Tibial artery (tissue), 4 donors: ENCODE results near the gene TAGLN2.

Experiments
- DNase-seq, 2 donors: peaks; one replicate each; pipeline ENCODE4 v3.0.0-alpha.2; 2019
- H3K27ac ChIP-seq, 2 donors: fragments of 200-600 bp; sonication (generic) in 1 of 2; 1 replicate in 1 of 2; 2 replicates in 1 of 2; pipeline ENCODE4 v1.5.1; 2018 to 2019; ENCODE audit warnings: mild to moderate bottlenecking in 1 of 2
- H3K27me3 ChIP-seq, 2 donors: fragments of 200-600 bp; sonication (generic) in 1 of 2; one replicate each; pipeline versions ENCODE4 v1.5.1 to v1.6.0; 2016 to 2019
- H3K36me3 ChIP-seq, 3 donors: fragments of 200-600 bp; sonication (generic) in 2 of 3; one replicate each; pipeline ENCODE4 v1.5.1; 2016 to 2019; ENCODE audit warnings: mild to moderate bottlenecking in 2 of 3
- H3K4me1 ChIP-seq, 4 donors: fragments of 200-600 bp; sonication (generic) in 2 of 4; 1 replicate in 3 of 4; 2 replicates in 1 of 4; pipeline ENCODE4 v1.5.1; 2016 to 2019
- H3K4me3 ChIP-seq, 2 donors: fragments of 200-600 bp; sonication (generic) in 1 of 2; 1 replicate in 1 of 2; 2 replicates in 1 of 2; pipeline ENCODE4 v1.5.1; 2018 to 2019; ENCODE audit warnings: mild to moderate bottlenecking in 2 of 2
- H3K9me3 ChIP-seq, 3 donors: fragments of 200-600 bp; sonication (generic) in 1 of 3; one replicate each; pipeline ENCODE4 v1.5.1; 2016 to 2019
- intact Hi-C: fragments of 100-400 bp; cut with DNase I; formaldehyde crosslinking; loops from one replicate; pipeline ENCODE4 v1.15.0; 2023; ENCODE audit warnings: low total_unique reads
- TF ChIP-seq, protein P1 (sequence below), 2 experiments: fragments of 200-600 bp in 1 of 2; fragments of 450-650 bp in 1 of 2; IDR thresholded peaks; one replicate each; pipeline ENCODE4 v1.5.1; 2017 to 2019; ENCODE audit warnings: antibody characterized with exemption in 2 of 2, mild to moderate bottlenecking in 1 of 2, moderate library complexity in 1 of 2

TAGLN2 gene

DNA sequence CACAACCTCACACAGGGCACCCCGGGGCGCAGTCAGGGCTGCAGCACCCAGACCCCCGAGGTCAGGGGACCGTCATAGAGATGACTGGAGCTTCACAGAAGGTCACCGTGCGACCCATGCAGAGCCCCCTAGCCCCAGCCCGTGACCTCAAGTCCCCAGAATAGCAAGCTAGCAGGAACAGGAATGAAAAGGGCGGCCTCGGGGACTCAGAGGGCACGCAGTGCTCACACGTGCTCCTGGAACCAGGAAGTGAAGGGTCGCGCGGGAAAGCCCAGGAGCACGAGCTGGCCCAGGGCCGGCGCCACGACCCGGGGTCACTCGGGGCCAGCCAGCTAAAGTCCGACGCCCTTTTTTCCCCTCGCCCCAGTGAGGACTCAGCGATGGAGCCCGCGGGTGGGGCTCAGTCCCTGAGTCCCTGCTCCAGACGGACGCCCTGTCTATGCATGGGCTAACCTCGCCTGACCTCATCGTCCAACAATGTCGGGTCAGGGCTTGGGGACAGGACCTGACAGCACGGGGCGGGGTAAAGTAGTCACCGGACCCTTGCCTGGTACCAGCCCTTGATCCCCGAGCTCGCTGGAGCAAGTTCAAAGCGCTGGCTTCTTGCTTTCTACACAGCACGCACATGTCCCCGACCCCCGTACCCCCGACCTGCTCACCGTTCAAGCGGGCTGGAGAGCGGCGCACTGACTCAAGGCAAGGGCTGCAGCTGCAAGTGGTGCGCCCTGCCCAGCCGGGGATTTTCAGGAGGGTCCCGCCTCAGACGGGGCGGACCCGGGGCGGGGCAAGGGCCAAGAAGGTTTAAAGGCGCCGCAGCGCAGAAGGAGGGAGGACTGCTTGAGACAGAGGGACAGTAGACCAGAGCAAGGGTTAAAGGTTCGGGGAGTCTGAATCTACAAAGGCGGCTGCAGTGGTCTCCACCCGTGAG is at the start of gene TAGLN2:
TSS of gene TAGLN2 (minus strand) at position 717 of the 928 bp plus-strand sequence. CDS start 4,998 bp downstream, outside the sequence.
- Histone ChIP-seq H3K27me3 (no peaks in the 10 kb centered on the region), H3K4me1 (peaks cover 0 to 42% (median 31%) of the 10 kb centered on the region in 4 donors), H3K36me3 (peaks cover 3 to 7% (median 7%) of the 10 kb centered on the region in 3 donors), H3K4me3 (peak within 1 kb of the TSS; percentile 86 to 99), H3K27ac (peak within 1 kb of the TSS; percentile 94 to 97), H3K9me3 (no peaks in the 10 kb centered on the region)
- intact Hi-C loops = loop anchor here (5.0 to 10.0 kb wide), 2 partner anchors 70 to 157 kb away; partner anchors contain the start of gene KCNJ9
- TF ChIP-seq, protein P1, sequence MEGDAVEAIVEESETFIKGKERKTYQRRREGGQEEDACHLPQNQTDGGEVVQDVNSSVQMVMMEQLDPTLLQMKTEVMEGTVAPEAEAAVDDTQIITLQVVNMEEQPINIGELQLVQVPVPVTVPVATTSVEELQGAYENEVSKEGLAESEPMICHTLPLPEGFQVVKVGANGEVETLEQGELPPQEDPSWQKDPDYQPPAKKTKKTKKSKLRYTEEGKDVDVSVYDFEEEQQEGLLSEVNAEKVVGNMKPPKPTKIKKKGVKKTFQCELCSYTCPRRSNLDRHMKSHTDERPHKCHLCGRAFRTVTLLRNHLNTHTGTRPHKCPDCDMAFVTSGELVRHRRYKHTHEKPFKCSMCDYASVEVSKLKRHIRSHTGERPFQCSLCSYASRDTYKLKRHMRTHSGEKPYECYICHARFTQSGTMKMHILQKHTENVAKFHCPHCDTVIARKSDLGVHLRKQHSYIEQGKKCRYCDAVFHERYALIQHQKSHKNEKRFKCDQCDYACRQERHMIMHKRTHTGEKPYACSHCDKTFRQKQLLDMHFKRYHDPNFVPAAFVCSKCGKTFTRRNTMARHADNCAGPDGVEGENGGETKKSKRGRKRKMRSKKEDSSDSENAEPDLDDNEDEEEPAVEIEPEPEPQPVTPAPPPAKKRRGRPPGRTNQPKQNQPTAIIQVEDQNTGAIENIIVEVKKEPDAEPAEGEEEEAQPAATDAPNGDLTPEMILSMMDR (IDR thresholded peaks at IDR 0.05) = no peak
- peak; percentile 91 to 95 for DNase-seq

DNA sequence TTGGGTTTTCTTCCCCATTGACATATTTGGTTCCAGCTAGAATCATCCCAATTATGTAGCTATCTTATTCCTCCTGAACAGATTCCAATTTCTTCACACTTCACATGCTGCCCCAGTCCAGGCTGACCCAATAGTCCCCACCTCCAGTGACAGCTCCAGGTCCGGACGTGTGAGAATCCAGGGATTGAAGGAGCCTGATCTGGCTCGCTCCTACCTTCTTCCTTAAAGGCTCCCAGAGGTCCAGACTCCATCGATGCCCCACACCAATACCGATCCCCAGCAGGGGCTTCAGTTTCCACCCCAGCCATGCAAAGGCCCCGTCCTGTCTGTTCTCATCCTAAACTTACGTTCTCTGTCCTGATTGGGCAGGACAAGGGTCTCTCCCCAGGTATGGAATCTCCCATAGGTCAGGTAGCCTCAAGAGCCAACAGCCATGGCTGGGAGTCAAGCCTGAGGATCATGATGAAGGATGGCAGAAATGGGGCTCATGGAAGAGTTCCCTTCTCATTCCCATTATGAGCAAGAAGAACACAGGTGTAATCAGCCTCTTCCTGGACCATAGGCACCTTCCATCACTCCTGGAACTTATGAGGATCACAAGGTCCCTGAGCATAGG is 49.2 kb upstream of the TAGLN2 start:
- Histone ChIP-seq H3K4me3 (no peak overlapping the region), H3K4me1 (no peaks in the 10 kb centered on the region), H3K27ac (no peak overlapping the region), H3K9me3 (no peaks in the 10 kb centered on the region), H3K36me3 (no peaks in the 10 kb centered on the region), H3K27me3 (peaks cover 0 to 15% of the 10 kb centered on the region in 2 donors)
- TF ChIP-seq, protein P1 (IDR thresholded peaks at IDR 0.05) = no peak
- no peak for DNase-seq
- intact Hi-C loops = no loop called here

DNA sequence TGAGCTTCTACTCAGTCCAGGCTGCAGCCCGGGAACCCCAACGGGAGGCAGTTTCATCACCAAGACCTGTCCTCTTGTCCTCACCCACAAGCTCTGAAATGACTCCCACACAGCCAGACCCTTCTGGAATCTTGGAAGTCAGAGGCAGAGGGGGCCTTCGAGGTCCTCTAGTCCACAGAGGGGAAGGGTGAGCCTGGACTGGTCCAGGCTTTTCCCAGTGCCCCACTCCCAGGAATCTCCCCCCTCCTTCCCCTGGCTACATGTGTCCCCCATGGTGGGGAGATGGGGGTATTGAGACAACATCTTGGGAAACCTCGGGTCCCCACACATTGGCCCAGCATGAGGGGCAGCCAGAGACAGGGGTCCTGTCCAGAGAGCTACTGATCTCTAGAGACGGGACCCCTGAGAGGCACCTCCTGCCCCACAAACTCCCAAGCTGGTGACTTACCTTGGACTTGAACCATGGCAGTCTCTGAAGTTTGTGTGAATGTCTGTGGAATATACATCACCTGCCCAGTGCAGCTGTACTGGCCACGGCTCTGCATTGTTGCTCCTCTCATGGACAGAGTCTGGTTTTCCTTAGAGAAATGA is 48.1 kb upstream of the TAGLN2 start:
- H3K27me3 ChIP-seq = peaks cover 0 to 15% of the 10 kb centered on the region in 2 donors
- H3K9me3 ChIP-seq = no peaks in the 10 kb centered on the region
- no peak overlapping the region for H3K4me3 ChIP-seq
- no peak overlapping the region for H3K27ac ChIP-seq
- DNase-seq = no peak
- intact Hi-C loops = no loop called here
- TF ChIP-seq, protein P1 (IDR thresholded peaks at IDR 0.05) = no peak
- no peaks in the 10 kb centered on the region for H3K4me1 ChIP-seq
- no peaks in the 10 kb centered on the region for H3K36me3 ChIP-seq

DNA sequence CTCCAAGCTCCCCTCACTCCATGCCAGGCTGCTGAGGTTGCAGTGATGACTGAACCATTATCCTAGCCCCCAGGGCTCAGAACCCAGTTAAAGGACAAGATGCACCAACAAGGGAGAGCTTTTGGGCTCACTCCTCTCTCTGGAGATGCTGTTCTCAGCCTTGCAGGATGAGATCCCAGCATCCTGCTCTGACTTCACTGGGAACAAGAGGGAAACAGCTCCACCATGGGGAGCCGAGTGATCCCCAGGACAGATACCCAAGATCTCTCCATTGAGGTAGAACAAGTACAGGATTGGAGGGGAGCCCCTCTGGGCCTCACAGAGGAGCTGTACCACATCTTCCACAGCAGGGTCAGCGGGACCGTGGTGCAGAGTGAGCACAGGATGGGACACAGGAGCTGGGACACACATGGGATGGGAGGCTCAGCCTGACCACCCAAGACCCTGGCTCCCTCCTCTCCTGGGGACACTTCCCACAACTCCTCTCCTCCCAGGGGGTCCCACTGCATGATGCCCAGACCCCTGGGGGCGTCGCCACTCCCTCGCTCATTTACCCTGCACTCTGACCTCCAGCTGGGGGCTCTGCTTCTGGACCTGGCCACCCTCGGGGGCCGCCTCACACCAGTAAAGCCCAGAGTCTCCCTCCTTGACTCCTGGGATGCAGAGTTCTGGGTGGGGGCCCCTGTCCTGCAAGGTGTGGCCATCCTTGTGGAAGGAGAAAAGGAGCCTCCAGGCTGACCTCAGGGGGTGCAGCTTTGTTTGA is 47.3 kb upstream of the TAGLN2 start:
- TF ChIP-seq, protein P1 (IDR thresholded peaks at IDR 0.05) = no peak
- Histone ChIP-seq H3K27me3 (peaks cover 0 to 15% of the 10 kb centered on the region in 2 donors), H3K9me3 (no peaks in the 10 kb centered on the region), H3K4me1 (no peaks in the 10 kb centered on the region), H3K27ac (no peak overlapping the region), H3K36me3 (no peaks in the 10 kb centered on the region), H3K4me3 (no peak overlapping the region)
- intact Hi-C loops = no loop called here
- no peak for DNase-seq

DNA sequence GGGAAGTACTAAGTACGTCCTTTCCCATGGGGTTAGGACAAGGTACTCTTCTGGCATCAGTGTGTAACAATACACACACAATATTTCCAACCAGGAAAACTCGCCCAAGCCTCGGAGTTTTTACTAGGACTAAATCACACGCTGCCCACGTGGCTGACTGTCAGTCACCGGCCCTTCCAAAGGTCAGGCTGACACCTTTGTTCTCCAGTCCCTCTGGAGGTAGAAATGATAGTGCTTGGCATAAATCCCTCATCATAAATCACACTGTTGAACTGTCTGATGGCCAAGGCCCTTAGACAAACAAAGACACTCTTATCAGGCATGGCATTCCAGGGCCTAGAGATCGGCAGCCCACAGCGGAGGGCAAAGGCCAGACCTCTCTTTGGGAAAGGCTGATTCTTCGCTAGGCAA is 45.6 kb upstream of the TAGLN2 start:
- DNase-seq = no peak
- TF ChIP-seq, protein P1 (IDR thresholded peaks at IDR 0.05) = no peak
- no peak overlapping the region for H3K4me3 ChIP-seq
- H3K9me3 ChIP-seq = no peaks in the 10 kb centered on the region
- intact Hi-C loops = no loop called here
- no peak overlapping the region for H3K27ac ChIP-seq
- H3K27me3 ChIP-seq = peaks cover 0 to 15% of the 10 kb centered on the region in 2 donors
- H3K36me3 ChIP-seq = no peaks in the 10 kb centered on the region
- H3K4me1 ChIP-seq = no peaks in the 10 kb centered on the region
